ENCODE data around the gene STK32B.

Gene STK32B

DNA sequence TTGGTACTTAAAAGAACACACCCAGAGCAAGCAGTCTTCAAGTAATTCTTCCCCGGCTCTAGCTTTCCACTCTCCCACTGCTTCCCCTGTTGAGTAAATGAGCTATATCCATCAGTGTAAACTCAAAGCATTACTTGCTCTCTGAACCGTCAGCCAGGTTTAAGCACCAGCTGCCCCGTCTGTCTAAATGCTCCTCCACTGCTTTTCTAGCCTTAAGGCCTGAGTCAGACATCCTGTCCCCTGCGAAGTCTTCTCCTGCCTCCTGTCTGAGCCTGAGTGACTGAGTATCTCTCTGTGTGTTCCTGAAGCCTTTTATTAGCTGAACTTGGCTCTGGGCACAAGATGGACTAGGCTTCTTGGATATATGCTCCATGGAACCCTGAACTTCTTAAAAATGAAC is 205.1 kb downstream of the STK32B start (continued):
- TF ChIP-seq, protein P1, sequence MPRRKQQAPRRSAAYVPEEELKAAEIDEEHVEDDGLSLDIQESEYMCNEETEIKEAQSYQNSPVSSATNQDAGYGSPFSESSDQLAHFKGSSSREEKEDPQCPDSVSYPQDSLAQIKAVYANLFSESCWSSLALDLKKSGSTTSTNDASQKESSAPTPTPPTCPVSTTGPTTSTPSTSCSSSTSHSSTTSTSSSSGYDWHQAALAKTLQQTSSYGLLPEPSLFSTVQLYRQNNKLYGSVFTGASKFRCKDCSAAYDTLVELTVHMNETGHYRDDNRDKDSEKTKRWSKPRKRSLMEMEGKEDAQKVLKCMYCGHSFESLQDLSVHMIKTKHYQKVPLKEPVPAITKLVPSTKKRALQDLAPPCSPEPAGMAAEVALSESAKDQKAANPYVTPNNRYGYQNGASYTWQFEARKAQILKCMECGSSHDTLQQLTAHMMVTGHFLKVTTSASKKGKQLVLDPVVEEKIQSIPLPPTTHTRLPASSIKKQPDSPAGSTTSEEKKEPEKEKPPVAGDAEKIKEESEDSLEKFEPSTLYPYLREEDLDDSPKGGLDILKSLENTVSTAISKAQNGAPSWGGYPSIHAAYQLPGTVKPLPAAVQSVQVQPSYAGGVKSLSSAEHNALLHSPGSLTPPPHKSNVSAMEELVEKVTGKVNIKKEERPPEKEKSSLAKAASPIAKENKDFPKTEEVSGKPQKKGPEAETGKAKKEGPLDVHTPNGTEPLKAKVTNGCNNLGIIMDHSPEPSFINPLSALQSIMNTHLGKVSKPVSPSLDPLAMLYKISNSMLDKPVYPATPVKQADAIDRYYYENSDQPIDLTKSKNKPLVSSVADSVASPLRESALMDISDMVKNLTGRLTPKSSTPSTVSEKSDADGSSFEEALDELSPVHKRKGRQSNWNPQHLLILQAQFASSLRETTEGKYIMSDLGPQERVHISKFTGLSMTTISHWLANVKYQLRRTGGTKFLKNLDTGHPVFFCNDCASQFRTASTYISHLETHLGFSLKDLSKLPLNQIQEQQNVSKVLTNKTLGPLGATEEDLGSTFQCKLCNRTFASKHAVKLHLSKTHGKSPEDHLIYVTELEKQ (tag by site-specific recombination; IDR thresholded peaks at IDR 0.05; ENCODE audit: borderline replicate concordance): no peak
- TF ChIP-seq ZNF792 (tag by site-specific recombination; IDR thresholded peaks at IDR 0.05): no peak
- no peak for TF ChIP-seq ZBTB44 (tag by site-specific recombination; IDR thresholded peaks at IDR 0.05)

DNA sequence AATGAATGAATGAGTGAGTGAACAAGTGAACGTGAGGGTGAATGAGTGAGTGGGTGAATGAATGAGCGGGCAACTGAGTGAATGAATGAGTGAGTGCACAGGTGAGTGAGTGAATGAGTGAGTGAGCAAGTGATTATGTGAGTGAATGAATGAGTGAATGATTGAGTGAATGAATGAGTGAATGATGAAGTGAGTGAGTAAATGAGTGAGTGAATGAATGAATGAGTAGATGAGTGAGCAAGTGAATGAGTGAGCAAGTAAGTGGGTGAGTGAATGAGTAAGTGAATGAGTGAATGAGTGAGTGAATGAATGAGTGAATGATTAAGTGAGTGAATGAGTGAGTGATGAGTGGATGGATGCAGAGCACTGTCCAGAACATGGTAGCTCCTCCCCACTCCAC is 205.8 kb downstream of the STK32B start:
- TF ChIP-seq ZNF132 (tag by site-specific recombination; IDR thresholded peaks at IDR 0.05; ENCODE audit: borderline replicate concordance): no peak
- TF ChIP-seq REST (tag by site-specific recombination; IDR thresholded peaks at IDR 0.05): no peak
- TF ChIP-seq ZNF302 (tag by site-specific recombination; IDR thresholded peaks at IDR 0.05; ENCODE audit: low read depth): no peak
- TF ChIP-seq ZNF24 (tag by site-specific recombination; IDR thresholded peaks at IDR 0.05): peak; percentile 49; the same call in 1 of the 2 replicates
- POLR2A ChIA-PET: no interaction called here
- CTCF ChIA-PET: no interaction called here
- no peak overlapping the region for H3K27ac ChIP-seq (ENCODE audit: extremely low read depth, low read depth, low read length)
- no peaks in the 10 kb centered on the region for H3K4me1 ChIP-seq (ENCODE audit: control insufficient read depth, insufficient read depth, low read length)
- no peak overlapping the region for H3K4me3 ChIP-seq (ENCODE audit: low read depth, low read length)
- no peaks in the 10 kb centered on the region for H3K9me3 ChIP-seq (ENCODE audit: control insufficient read depth, insufficient read depth, low read depth, low read length)
- no peaks in the 10 kb centered on the region for H3K36me3 ChIP-seq (ENCODE audit: control insufficient read depth in 2 of 2, insufficient read depth in 1 of 2, low read length in 2 of 2)

DNA sequence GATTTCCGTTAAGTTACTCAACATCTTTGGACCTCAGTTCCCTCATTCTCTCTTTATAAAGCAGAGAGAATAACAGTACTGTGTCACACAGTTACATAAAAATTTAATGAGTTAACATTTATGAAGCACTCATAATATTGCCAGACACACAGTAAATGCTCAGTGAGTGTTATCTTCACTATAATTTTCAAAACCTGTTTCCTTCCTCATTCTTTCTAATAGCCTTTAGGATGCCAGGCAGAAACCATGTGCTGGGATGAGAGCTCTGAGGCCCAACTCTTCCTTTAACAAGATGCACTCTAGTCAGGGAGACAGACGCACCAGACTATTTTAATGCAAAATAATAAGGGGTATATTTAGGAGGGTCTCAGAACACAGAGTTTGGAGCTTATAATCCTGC is 208.2 kb downstream of the STK32B start:
- CTCF ChIA-PET: no interaction called here
- Histone ChIP-seq H3K4me3 (ENCODE audit: low read depth, low read length) (no peak overlapping the region), H3K36me3 (ENCODE audit: control insufficient read depth in 2 of 2, insufficient read depth in 1 of 2, low read length in 2 of 2) (no peaks in the 10 kb centered on the region), H3K27ac (ENCODE audit: extremely low read depth, low read depth, low read length) (no peak overlapping the region), H3K9me3 (ENCODE audit: control insufficient read depth, insufficient read depth, low read depth, low read length) (no peaks in the 10 kb centered on the region), H3K4me1 (ENCODE audit: control insufficient read depth, insufficient read depth, low read length) (no peaks in the 10 kb centered on the region)
- POLR2A ChIA-PET: no interaction called here
- TF ChIP-seq INSM2 (tag by site-specific recombination; IDR thresholded peaks at IDR 0.05) (no peak), GLI2 (tag by site-specific recombination; IDR thresholded peaks at IDR 0.05; ENCODE audit: borderline replicate concordance, low read depth) (no peak), ZNF514 (tag by site-specific recombination; IDR thresholded peaks at IDR 0.05) (no peak), ZNF654 (tag by site-specific recombination; IDR thresholded peaks at IDR 0.05; ENCODE audit: low read depth) (no peak), SCRT2 (tag by site-specific recombination; IDR thresholded peaks at IDR 0.05) (no peak), ZNF398 (tag by site-specific recombination; IDR thresholded peaks at IDR 0.05) (no peak), ZNF140 (tag by site-specific recombination; IDR thresholded peaks at IDR 0.05) (no peak), ZBTB21 (tag by site-specific recombination; IDR thresholded peaks at IDR 0.05) (no peak), ZNF449 (tag by site-specific recombination; IDR thresholded peaks at IDR 0.05) (no peak), ZNF776 (tag by site-specific recombination; IDR thresholded peaks at IDR 0.05; ENCODE audit: borderline replicate concordance) (no peak)

Measured in HEK293 (cell line).